Activated naive CD8-positive, alpha-beta T cell treated with anti-CD3 and anti-CD28 coated beads, Interleukin-2, amount 50 U/mL, for 16 hours (primary cell): ENCODE measurements around the gene RTP2.
"Not testable (repeated sequence)": the region's sequence is repeated elsewhere in the genome, so short reads cannot be mapped to it uniquely, and the experiment has no call there.

Experiments used
- DNase-seq: peaks from one replicate; pipeline ENCODE4 v3.0.0-alpha.2; 2020; ENCODE audit warnings: low read depth, low spot score

The RTP2 gene

GRCh38 chr3:187714404-187714979 lies 12.1 kb upstream of the RTP2 start:
- peak; percentile 51 for DNase-seq

GRCh38 chr3:187713504-187713903 lies 11.1 kb upstream of the RTP2 start:
- no peak for DNase-seq

GRCh38 chr3:187709155-187709554 lies 6.8 kb upstream of the RTP2 start:
- DNase-seq: no peak

GRCh38 chr3:187708696-187709095 lies 6.3 kb upstream of the RTP2 start:
- DNase-seq: no peak

GRCh38 chr3:187706971-187707370 lies 4.6 kb upstream of the RTP2 start:
- DNase-seq: no peak

- DNase-seq: no peak
Measured at GRCh38 chr3:187705164-187705563, 2.8 kb upstream of the RTP2 start.

GRCh38 chr3:187700249-187700648 lies 2.1 kb downstream of the RTP2 start:
- no peak for DNase-seq

GRCh38 chr3:187698499-187699399 lies 3.6 kb downstream of the RTP2 start:
- no peak for DNase-seq

- no peak for DNase-seq
Measured at GRCh38 chr3:187696021-187696420, 6.3 kb downstream of the RTP2 start.

- no peak for DNase-seq
Measured at GRCh38 chr3:187695449-187695848, 6.9 kb downstream of the RTP2 start.

GRCh38 chr3:187694801-187695200 lies 7.6 kb downstream of the RTP2 start:
- DNase-seq: no peak

GRCh38 chr3:187693431-187693830 lies 8.9 kb downstream of the RTP2 start:
- DNase-seq: no peak

- no peak for DNase-seq
Measured at GRCh38 chr3:187689984-187690383, 12.4 kb downstream of the RTP2 start.

GRCh38 chr3:187686621-187687273 lies 15.6 kb downstream of the RTP2 start:
- no peak for DNase-seq

- DNase-seq: no peak
Measured at GRCh38 chr3:187685948-187686347, 16.4 kb downstream of the RTP2 start.

- no peak for DNase-seq
Measured at GRCh38 chr3:187684880-187685279, 17.5 kb downstream of the RTP2 start.

GRCh38 chr3:187684444-187684843 lies 17.9 kb downstream of the RTP2 start:
- no peak for DNase-seq

GRCh38 chr3:187681756-187682155 lies 20.6 kb downstream of the RTP2 start:
- DNase-seq: not testable (repeated sequence)

- peak; percentile 28 for DNase-seq
Measured at GRCh38 chr3:187679638-187680396, 22.5 kb downstream of the RTP2 start.

- no peak for DNase-seq
Measured at GRCh38 chr3:187678726-187679268, 23.6 kb downstream of the RTP2 start.

GRCh38 chr3:187677604-187678003 lies 24.8 kb downstream of the RTP2 start:
- DNase-seq: no peak

GRCh38 chr3:187673012-187673411 lies 29.3 kb downstream of the RTP2 start:
- DNase-seq: no peak
